ENCODE measurements around the gene PHLDA3.

- TF ChIP-seq POLR2A (IDR thresholded peaks at IDR 0.05) (no peak), CTCF (IDR thresholded peaks at IDR 0.05) (no peak)
Observed at GRCh38 chr1:201423655-201424054, 45.3 kb downstream of the PHLDA3 start.
